GM23248 (cell line): ENCODE data around the gene CACNA1D. TPM values are rescaled to one million over a fixed set of nuclear protein-coding genes. Genes with fewer than 3 reads are reported as not detected.
"Not testable (repeated sequence)": the region's sequence is repeated elsewhere in the genome, so short reads cannot be mapped to it uniquely, and the experiment has no call there.

Source experiments
- DNase-seq: peaks from one replicate; pipeline ENCODE4 v3.0.0-alpha.2; 2015
- H2AFZ ChIP-seq: fragments of 200-600 bp; sonication (generic); 2 replicates; pipeline ENCODE4 v1.6.1; 2016; ENCODE audit warnings: antibody characterized with exemption
- H3F3A ChIP-seq: fragments of 200-600 bp; sonication (generic); 2 replicates; pipeline ENCODE4 v1.6.1; 2016; ENCODE audit warnings: mild to moderate bottlenecking, antibody characterized with exemption, mixed run types; ENCODE audit not compliant: insufficient read depth
- H3K27ac ChIP-seq: fragments of 200-600 bp; sonication (generic); 2 replicates; pipeline ENCODE4 v1.5.1; 2016; ENCODE audit warnings: mild to moderate bottlenecking
- H3K27me3 ChIP-seq: fragments of 200-600 bp; sonication (generic); replicated peaks from 2 replicates; pipeline ENCODE4 v1.6.1; 2016; ENCODE audit warnings: mild to moderate bottlenecking; ENCODE audit not compliant: insufficient read depth
- H3K36me3 ChIP-seq: fragments of 200-600 bp; sonication (generic); 2 replicates; pipeline ENCODE4 v1.6.1; 2016; ENCODE audit warnings: low read depth, mild to moderate bottlenecking
- H3K4me1 ChIP-seq: fragments of 200-600 bp; sonication (generic); 2 replicates; pipeline ENCODE4 v1.6.1; 2016; ENCODE audit warnings: mild to moderate bottlenecking; ENCODE audit not compliant: insufficient read depth
- H3K4me2 ChIP-seq: fragments of 200-600 bp; sonication (generic); one replicate; pipeline ENCODE4 v1.6.1; 2016; ENCODE audit warnings: mild to moderate bottlenecking; ENCODE audit not compliant: unreplicated experiment
- H3K4me3 ChIP-seq: fragments of 200-600 bp; sonication (generic); 2 replicates; pipeline ENCODE4 v1.5.1; 2016; ENCODE audit warnings: mild to moderate bottlenecking
- H3K79me2 ChIP-seq: fragments of 200-600 bp; sonication (generic); 2 replicates; pipeline ENCODE4 v1.6.1; 2016; ENCODE audit warnings: mild to moderate bottlenecking; ENCODE audit not compliant: insufficient read depth
- H3K9ac ChIP-seq: fragments of 200-600 bp; sonication (generic); 2 replicates; pipeline ENCODE4 v1.6.1; 2016; ENCODE audit warnings: mild to moderate bottlenecking
- H3K9me2 ChIP-seq: fragments of 200-600 bp; sonication (generic); 2 replicates; pipeline ENCODE4 v1.6.1; 2016; ENCODE audit warnings: mixed run types, mild to moderate bottlenecking, moderate library complexity; ENCODE audit not compliant: insufficient read depth
- H3K9me3 ChIP-seq: fragments of 200-600 bp; sonication (generic); one replicate; pipeline ENCODE4 v1.6.1; 2017; ENCODE audit warnings: low read depth
- H4K20me1 ChIP-seq: fragments of 200-600 bp; sonication (generic); 2 replicates; pipeline ENCODE4 v1.6.0; 2016; ENCODE audit not compliant: insufficient read depth
- EZH2 ChIP-seq: fragments of 200-600 bp; sonication (generic); IDR thresholded peaks from 2 replicates; pipeline ENCODE4 v1.6.1; 2018; ENCODE audit warnings: antibody characterized with exemption, mild to moderate bottlenecking; ENCODE audit not compliant: insufficient read depth, poor library complexity, severe bottlenecking
- EZH2phosphoT487 ChIP-seq: fragments of 200-600 bp; sonication (generic); IDR thresholded peaks from 2 replicates; pipeline ENCODE4 v1.6.1; 2018; ENCODE audit warnings: antibody characterized with exemption, moderate library complexity, mild to moderate bottlenecking, low read depth; ENCODE audit not compliant: insufficient read depth
- WGBS, 2 experiments: methylation state at CpG; one replicate each; pipeline ENCODE4 v1.1.6; 2015 to 2017; ENCODE audit warnings: low lambda C conversion rate in 2 of 2, low coverage in 1 of 2; ENCODE audit errors: missing lambda C conversion rate in 2 of 2; 5-methylcytosine and 5-hydroxymethylcytosine counted together
- in situ Hi-C: fragments of 300-500 bp; cut with MboI; formaldehyde crosslinking; loops from 2 replicates; pipeline ENCODE4 v1.15.0; 2020
- polyA plus RNA-seq: library from polyadenylated mRNA; unstranded; fragments of >200 nt; fragmentation: Nextera tagmentation; extraction: Ambion mirVana; gene quantifications from 2 replicates; pipeline ENCODE4 v1.2.1, GENCODE V29; 2016
- total RNA-seq: library from RNA; depleted of rRNA; stranded (reverse); fragments of >200 nt; shearing (Covaris generic); gene quantifications from 2 replicates; pipeline ENCODE4 v1.2.3, GENCODE V29; 2014

Gene CACNA1D
- total and polyA plus RNA-seq, 2 experiments from 2014 or later, result not detected

DNA sequence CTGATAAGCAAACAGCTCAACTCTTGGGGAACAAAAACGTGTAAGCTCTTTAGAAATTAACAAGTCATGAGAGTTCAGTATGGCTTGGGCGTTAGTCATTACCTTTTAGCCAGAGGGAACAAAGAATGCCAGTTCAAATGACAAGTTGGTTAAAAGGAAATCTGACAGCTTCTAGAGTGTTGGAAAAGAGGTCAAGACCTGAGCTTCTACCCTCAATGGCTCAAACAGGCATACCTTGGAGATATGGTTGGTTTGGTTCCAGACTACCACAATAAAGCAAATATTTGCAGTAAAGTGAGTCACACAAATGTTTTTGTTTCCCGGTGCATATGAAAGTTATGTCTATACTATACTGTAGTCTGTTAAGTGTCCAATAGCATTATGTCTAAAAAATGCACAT is 136.1 kb downstream of the CACNA1D start:
- TF ChIP-seq EZH2, result no peak
- no peak for TF ChIP-seq EZH2phosphoT487
- Histone ChIP-seq H3K9ac (no peak overlapping the region), H3F3A (no peaks in the 10 kb centered on the region), H3K27ac (no peak overlapping the region), H2AFZ (no peak overlapping the region), H3K4me2 (no peak overlapping the region), H3K4me3 (no peak overlapping the region), H4K20me1 (no peaks in the 10 kb centered on the region), H3K4me1 (no peaks in the 10 kb centered on the region), H3K79me2 (no peaks in the 10 kb centered on the region), H3K9me3 (no peaks in the 10 kb centered on the region), H3K27me3 (no peaks in the 10 kb centered on the region; the same call in 1 of the 2 replicates), H3K36me3 (no peaks in the 10 kb centered on the region), H3K9me2 (no peaks in the 10 kb centered on the region)
- 30 to 32% methylated on average over 3 of the region's 3 CpGs for WGBS, 2 experiments
- in situ Hi-C loops, result no loop called here
- no peak for DNase-seq

DNA sequence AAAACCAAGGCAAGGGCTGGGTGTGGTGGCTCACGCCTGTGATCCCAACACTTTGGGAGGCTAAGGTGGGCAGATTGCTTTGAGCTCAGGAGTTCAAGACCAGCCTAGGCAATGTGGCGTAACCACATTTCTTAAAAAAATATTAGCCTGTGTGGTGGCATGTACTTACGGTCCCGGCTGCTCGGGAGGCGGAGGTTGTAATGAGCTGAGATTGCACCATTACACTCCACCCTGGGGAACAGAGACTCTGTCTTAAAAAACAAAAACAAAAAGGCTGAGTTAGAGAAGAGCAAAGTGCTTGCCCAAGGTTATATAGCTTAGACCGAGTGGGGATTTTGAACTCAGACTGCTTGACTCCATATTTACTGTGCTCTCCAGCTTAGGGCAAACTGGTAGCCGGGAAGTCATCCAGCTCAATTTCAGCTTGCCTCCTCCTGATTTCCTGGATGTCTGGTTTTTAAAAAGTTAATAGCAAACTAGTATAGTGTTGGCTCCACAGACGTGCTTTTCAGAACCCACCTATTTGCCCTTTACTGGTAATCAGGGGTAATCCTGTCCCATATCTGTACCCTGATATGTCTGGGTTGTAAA is 138.9 kb downstream of the CACNA1D start:
- Histone ChIP-seq H3F3A (no peaks in the 10 kb centered on the region), H3K9me2 (no peaks in the 10 kb centered on the region), H3K4me1 (no peaks in the 10 kb centered on the region), H3K9ac (no peak overlapping the region), H3K4me3 (no peak overlapping the region), H3K79me2 (no peaks in the 10 kb centered on the region), H3K27ac (no peak overlapping the region), H3K27me3 (no peaks in the 10 kb centered on the region), H3K36me3 (no peaks in the 10 kb centered on the region), H3K9me3 (no peaks in the 10 kb centered on the region), H3K4me2 (no peak overlapping the region), H2AFZ (no peak overlapping the region), H4K20me1 (no peaks in the 10 kb centered on the region)
- TF ChIP-seq EZH2phosphoT487, result no peak
- no peak for TF ChIP-seq EZH2
- 43 to 49% methylated on average over 9 of the region's 9 CpGs for WGBS, 2 experiments
- in situ Hi-C loops, result no loop called here
- DNase-seq, result no peak

DNA sequence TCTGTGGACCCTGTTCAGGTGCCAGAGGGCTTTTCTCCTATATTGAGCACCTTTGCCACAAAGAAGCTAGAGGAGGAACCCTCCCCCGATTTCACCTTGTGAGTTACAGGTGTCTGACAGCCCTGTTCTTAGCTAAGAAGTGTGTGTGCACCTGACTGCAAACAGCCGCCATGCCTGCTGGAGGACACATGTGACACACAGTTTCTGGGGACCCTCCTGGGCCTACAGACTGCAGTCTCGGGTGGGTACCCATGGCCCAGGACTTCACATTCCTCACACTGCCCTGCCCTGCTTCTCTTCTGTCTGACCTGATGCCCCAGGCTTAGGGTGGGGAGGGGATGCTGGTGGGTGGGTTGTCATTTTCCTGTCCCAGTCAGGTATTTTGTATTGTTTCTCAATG is 140.6 kb downstream of the CACNA1D start:
- no peak for DNase-seq
- in situ Hi-C loops, result no loop called here
- H3K4me1 ChIP-seq, result no peaks in the 10 kb centered on the region
- TF ChIP-seq EZH2 (no peak), EZH2phosphoT487 (no peak)
- no peak overlapping the region for H2AFZ ChIP-seq
- H3K27ac ChIP-seq, result no peak overlapping the region
- no peaks in the 10 kb centered on the region for H3K27me3 ChIP-seq
- H3K9me2 ChIP-seq, result no peaks in the 10 kb centered on the region
- H3K4me3 ChIP-seq, result no peak overlapping the region
- H4K20me1 ChIP-seq, result no peaks in the 10 kb centered on the region
- H3K9me3 ChIP-seq, result no peaks in the 10 kb centered on the region
- 10 to 12% methylated on average over 3 of the region's 3 CpGs for WGBS, 2 experiments
- no peak overlapping the region for H3K4me2 ChIP-seq
- no peaks in the 10 kb centered on the region for H3F3A ChIP-seq
- H3K9ac ChIP-seq, result no peak overlapping the region
- H3K79me2 ChIP-seq, result no peaks in the 10 kb centered on the region
- H3K36me3 ChIP-seq, result no peaks in the 10 kb centered on the region

DNA sequence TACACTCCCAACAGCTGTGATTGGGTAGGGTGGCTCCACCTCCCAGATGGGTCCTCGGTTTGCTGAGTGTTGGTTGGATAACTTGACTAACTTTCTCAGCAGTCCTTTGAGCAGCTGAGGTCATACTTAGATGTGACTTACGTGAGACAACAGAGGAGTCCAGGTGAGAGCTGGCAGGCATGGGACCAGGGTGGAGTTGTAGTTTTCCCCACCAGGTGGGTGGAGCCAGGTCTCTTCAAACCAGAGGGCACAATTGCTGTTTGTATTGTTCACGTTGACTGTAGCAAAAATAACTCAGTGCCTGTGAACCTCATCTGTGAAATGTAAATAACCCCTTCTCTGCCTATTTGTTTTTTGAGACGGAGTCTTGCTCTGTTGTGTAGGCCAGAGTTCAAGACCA is 144.4 kb downstream of the CACNA1D start:
- H3K9me2 ChIP-seq, H3K36me3 ChIP-seq, H3K4me1 ChIP-seq, DNase-seq, H3K4me3 ChIP-seq, H3K4me2 ChIP-seq, H3K9ac ChIP-seq, H4K20me1 ChIP-seq, H3K27ac ChIP-seq, H3F3A ChIP-seq, H3K27me3 ChIP-seq, H3K9me3 ChIP-seq, in situ Hi-C loops, H2AFZ ChIP-seq, H3K79me2 ChIP-seq: not testable (repeated sequence)
- 28 to 33% methylated on average over 4 of the region's 4 CpGs for WGBS, 2 experiments

DNA sequence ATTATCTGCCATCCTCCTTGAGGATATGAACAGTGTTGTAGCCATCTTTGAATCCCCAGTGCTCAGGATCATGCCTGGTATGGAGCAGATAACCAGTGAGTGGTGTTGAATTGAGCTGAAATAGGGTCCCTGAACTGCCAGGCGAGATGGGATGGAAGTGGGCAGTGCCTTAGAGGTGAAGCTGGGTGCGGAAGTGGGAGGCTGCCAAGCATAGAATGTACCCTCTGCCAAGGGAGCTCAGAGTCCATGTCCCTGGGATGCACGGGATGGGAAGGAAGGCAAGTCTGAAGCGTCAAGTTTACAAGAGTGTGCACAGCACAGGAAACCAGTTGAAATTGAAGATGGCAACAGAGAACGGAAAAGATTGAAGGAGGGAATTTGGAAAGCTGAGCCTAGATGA is 147.0 kb downstream of the CACNA1D start:
- Histone ChIP-seq H2AFZ (no peak overlapping the region), H4K20me1 (no peaks in the 10 kb centered on the region), H3K27me3 (no peaks in the 10 kb centered on the region), H3F3A (no peaks in the 10 kb centered on the region), H3K4me3 (no peak overlapping the region), H3K9me2 (no peaks in the 10 kb centered on the region), H3K27ac (no peak overlapping the region), H3K9me3 (no peaks in the 10 kb centered on the region), H3K4me2 (no peak overlapping the region), H3K36me3 (no peaks in the 10 kb centered on the region), H3K79me2 (no peaks in the 10 kb centered on the region), H3K4me1 (no peaks in the 10 kb centered on the region), H3K9ac (no peak overlapping the region)
- TF ChIP-seq EZH2 (no peak), EZH2phosphoT487 (no peak)
- 34% methylated on average over 5 of the region's 5 CpGs for WGBS, 2 experiments
- DNase-seq, result no peak
- in situ Hi-C loops, result no loop called here
